ENCODE measurements around the gene TCTN1. TPM values are rescaled to one million over a fixed set of nuclear protein-coding genes. Genes with fewer than 3 reads are reported as not detected.
A peak's percentile ranks its signal among the peaks of the same experiment; 100 is the strongest.

TCTN1 gene
- total and polyA plus RNA-seq, 2 donors (not counting 1 experiment from before 2014, with no cell fraction given): 49.1 to 69.8 TPM

DNA sequence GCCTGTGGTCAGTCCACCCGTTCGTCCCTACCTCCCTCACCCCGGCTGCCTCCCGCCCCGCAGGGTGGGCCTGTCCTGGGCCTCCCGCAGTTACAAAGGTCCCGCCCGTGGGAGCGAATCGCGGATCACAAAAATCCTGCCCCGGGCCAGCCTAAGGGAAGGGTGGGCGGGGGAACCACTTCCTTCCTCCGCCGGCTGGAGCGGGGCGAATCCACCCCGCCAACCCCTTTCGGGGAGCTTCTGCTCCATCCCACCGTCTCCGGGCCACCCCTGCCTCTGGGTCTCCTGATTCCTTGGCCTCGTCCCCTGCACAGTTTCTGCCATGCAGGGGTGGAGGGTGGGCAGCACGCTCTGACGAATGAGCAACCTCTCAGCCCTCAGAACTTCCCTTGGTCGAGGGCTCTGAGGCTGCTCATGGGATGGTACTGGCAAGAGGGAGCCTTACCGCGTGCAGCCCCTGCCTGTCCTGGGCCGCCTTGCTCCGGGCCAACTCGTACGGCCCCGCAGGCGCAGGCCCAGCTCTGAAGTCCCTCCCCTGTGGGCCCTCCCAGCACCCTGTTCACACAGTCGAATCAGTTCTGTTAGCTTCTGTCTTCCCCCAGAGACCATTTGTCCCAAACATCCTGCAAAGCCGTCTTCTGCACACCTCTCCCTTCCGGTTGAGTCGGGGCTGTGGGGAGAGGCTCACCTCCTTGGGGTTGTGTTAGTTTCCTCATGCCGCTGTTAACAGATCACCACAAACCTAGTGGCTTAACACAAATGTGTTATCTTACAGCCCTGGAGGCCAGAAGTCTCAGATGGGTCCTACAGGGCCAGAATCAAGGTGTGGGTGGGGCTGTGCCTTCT is 75.6 kb downstream of the TCTN1 start:
- WGBS (ENCODE audit: insufficient coverage): under 1% methylated on average over 34 of the region's 38 CpGs
- ChIA-PET CTCF (interaction anchor here (1.0 to 5.9 kb wide), 9 partner anchors 8 to 258 kb away, joined by 3 to 34 read pairs (median 4); no protein-coding TSS in a partner anchor), POLR2A (interaction anchor here (0.6 to 2.3 kb wide), 10 partner anchors 8 to 188 kb away, joined by 3 to 18 read pairs (median 4); partner anchors contain the start of genes RAD9B, TCTN1 and VPS29)
- H3K9me3 Mint-ChIP-seq (ENCODE audit: insufficient read depth): no peaks in the 10 kb centered on the region
- H3K79me2 ChIP-seq (ENCODE audit: control insufficient read depth, insufficient read depth, low read length): peaks cover 84% of the 10 kb centered on the region
- peak overlapping the region; percentile 55 to 70 for H3K27ac ChIP-seq (ENCODE audit: low read length in 2 of 2)
- peaks cover 54 to 69% of the 10 kb centered on the region in 2 donors for H3K4me1 ChIP-seq (ENCODE audit: control insufficient read depth in 2 of 2, insufficient read depth in 2 of 2, low read length in 2 of 2)
- no peaks in the 10 kb centered on the region for H3K27me3 Mint-ChIP-seq
- ATAC-seq (ENCODE audit: low read depth) (peak; percentile 71), DNase-seq (peak; percentile 79)
- peak overlapping the region; percentile 99 for H3K4me3 Mint-ChIP-seq
- peaks cover 0 to 37% of the 10 kb centered on the region in 2 experiments for H3K36me3 ChIP-seq (replicated peaks in 1 of 2; ENCODE audit: control extremely low read depth in 1 of 2, control insufficient read depth in 1 of 2, extremely low read depth in 1 of 2, insufficient read depth in 2 of 2, low read length in 1 of 2)
- H3K27me3 ChIP-seq (replicated peaks in 1 of 4; ENCODE audit: control extremely low read depth in 1 of 4, control insufficient read depth in 3 of 4, insufficient read depth in 4 of 4, low read length in 3 of 4): no peaks in the 10 kb centered on the region
- peak overlapping the region; percentile 96 for H3K27ac Mint-ChIP-seq
- H3K9me3 ChIP-seq (ENCODE audit: control extremely low read depth in 1 of 3, control insufficient read depth in 2 of 3, insufficient read depth in 1 of 3, low read length in 2 of 3): peaks cover 0 to 3% (median 0%) of the 10 kb centered on the region in 3 donors
- H2AFZ ChIP-seq (ENCODE audit: insufficient read depth, low read depth, low read length, poor library complexity, severe bottlenecking): peak overlapping the region; percentile 76
- H3K4me3 ChIP-seq (ENCODE audit: control extremely low read depth in 1 of 5, extremely low read depth in 1 of 5, insufficient read depth in 1 of 5, low read depth in 2 of 5, low read length in 4 of 5): peak overlapping the region in 4 of 5 experiments; percentile 72 to 98 (median 88)
- TF ChIP-seq, protein P1, sequence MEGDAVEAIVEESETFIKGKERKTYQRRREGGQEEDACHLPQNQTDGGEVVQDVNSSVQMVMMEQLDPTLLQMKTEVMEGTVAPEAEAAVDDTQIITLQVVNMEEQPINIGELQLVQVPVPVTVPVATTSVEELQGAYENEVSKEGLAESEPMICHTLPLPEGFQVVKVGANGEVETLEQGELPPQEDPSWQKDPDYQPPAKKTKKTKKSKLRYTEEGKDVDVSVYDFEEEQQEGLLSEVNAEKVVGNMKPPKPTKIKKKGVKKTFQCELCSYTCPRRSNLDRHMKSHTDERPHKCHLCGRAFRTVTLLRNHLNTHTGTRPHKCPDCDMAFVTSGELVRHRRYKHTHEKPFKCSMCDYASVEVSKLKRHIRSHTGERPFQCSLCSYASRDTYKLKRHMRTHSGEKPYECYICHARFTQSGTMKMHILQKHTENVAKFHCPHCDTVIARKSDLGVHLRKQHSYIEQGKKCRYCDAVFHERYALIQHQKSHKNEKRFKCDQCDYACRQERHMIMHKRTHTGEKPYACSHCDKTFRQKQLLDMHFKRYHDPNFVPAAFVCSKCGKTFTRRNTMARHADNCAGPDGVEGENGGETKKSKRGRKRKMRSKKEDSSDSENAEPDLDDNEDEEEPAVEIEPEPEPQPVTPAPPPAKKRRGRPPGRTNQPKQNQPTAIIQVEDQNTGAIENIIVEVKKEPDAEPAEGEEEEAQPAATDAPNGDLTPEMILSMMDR (IDR thresholded peaks at IDR 0.05): no peak
- peaks cover 43% of the 10 kb centered on the region for H4K20me1 ChIP-seq (ENCODE audit: control insufficient read depth, insufficient read depth, low read length, poor library complexity, severe bottlenecking)
- peak overlapping the region; percentile 84 for H3K9ac ChIP-seq (ENCODE audit: low read length)
- H3K4me1 Mint-ChIP-seq: peaks cover 71% of the 10 kb centered on the region
- peak overlapping the region; percentile 83 for H3K4me2 ChIP-seq (replicated peaks; ENCODE audit: low read depth, low read length, poor library complexity, severe bottlenecking)
- intact Hi-C loops (cut with micrococcal nuclease): loop anchor here (1.0 to 5.0 kb wide), 7 partner anchors 9 to 127 kb away; partner anchors contain the start of genes PPP1CC and TCTN1

DNA sequence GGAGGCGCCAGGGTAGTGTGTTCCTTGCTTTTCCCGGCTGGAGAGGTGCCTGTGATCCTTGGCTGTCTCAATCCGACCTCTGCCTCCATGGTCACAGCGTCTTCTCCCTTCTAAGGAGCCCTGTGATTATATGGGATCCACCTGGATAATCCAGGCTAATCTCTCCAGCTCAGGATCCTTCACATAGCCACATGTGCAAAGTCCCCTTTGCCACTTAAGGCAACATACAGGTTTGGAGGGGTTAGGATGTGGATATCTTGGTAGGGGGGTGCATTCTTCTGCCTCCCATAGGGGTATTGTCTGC is 76.2 kb downstream of the TCTN1 start:
- H3K9ac ChIP-seq (ENCODE audit: low read length): peak overlapping the region; percentile 84
- 51% methylated on average over 4 of the region's 4 CpGs for WGBS (ENCODE audit: insufficient coverage)
- TF ChIP-seq, protein P1 (IDR thresholded peaks at IDR 0.05): no peak
- TF ChIP-seq EZH2 (IDR thresholded peaks at IDR 0.05; ENCODE audit: borderline replicate concordance, insufficient read depth, low read depth, low read length, poor library complexity, severe bottlenecking): no peak
- ChIA-PET POLR2A (interaction anchor here (0.6 to 2.3 kb wide), 9 partner anchors 8 to 188 kb away, joined by 3 to 18 read pairs (median 4); partner anchors contain the start of genes RAD9B, TCTN1 and VPS29), CTCF (interaction anchor here (0.6 to 5.9 kb wide), 9 partner anchors 8 to 259 kb away, joined by 3 to 34 read pairs (median 3); no protein-coding TSS in a partner anchor)
- no peaks in the 10 kb centered on the region for H3K27me3 Mint-ChIP-seq
- peaks cover 78% of the 10 kb centered on the region for H3K79me2 ChIP-seq (ENCODE audit: control insufficient read depth, insufficient read depth, low read length)
- peaks cover 70% of the 10 kb centered on the region for H3K4me1 Mint-ChIP-seq
- peak overlapping the region; percentile 99 for H3K4me3 Mint-ChIP-seq
- H3K4me3 ChIP-seq (ENCODE audit: control extremely low read depth in 1 of 5, extremely low read depth in 1 of 5, insufficient read depth in 1 of 5, low read depth in 2 of 5, low read length in 4 of 5): peak overlapping the region in 4 of 5 experiments; percentile 72 to 98 (median 88)
- H3K9me3 Mint-ChIP-seq (ENCODE audit: insufficient read depth): no peaks in the 10 kb centered on the region
- H3K27me3 ChIP-seq (replicated peaks in 1 of 4; ENCODE audit: control extremely low read depth in 1 of 4, control insufficient read depth in 3 of 4, insufficient read depth in 4 of 4, low read length in 3 of 4): no peaks in the 10 kb centered on the region
- intact Hi-C loops (cut with micrococcal nuclease): no loop called here
- DNase-seq (no peak), ATAC-seq (ENCODE audit: low read depth) (no peak)
- peak overlapping the region; percentile 83 for H3K4me2 ChIP-seq (replicated peaks; ENCODE audit: low read depth, low read length, poor library complexity, severe bottlenecking)
- H3K27ac Mint-ChIP-seq: peak overlapping the region; percentile 96
- H3K9me3 ChIP-seq (ENCODE audit: control extremely low read depth in 1 of 3, control insufficient read depth in 2 of 3, insufficient read depth in 1 of 3, low read length in 2 of 3): peaks cover 0 to 2% (median 0%) of the 10 kb centered on the region in 3 donors
- peaks cover 0 to 31% of the 10 kb centered on the region in 2 experiments for H3K36me3 ChIP-seq (replicated peaks in 1 of 2; ENCODE audit: control extremely low read depth in 1 of 2, control insufficient read depth in 1 of 2, extremely low read depth in 1 of 2, insufficient read depth in 2 of 2, low read length in 1 of 2)
- peak overlapping the region; percentile 76 for H2AFZ ChIP-seq (ENCODE audit: insufficient read depth, low read depth, low read length, poor library complexity, severe bottlenecking)
- peak overlapping the region; percentile 55 to 70 for H3K27ac ChIP-seq (ENCODE audit: low read length in 2 of 2)
- peaks cover 51 to 68% of the 10 kb centered on the region in 2 donors for H3K4me1 ChIP-seq (ENCODE audit: control insufficient read depth in 2 of 2, insufficient read depth in 2 of 2, low read length in 2 of 2)
- peaks cover 37% of the 10 kb centered on the region for H4K20me1 ChIP-seq (ENCODE audit: control insufficient read depth, insufficient read depth, low read length, poor library complexity, severe bottlenecking)
